Fibroblast of lung (primary cell): ENCODE results near the gene PPFIA2. TPM values are rescaled to one million over a fixed set of nuclear protein-coding genes. Genes with fewer than 3 reads are reported as not detected.

ENCODE experiments used
- DNase-seq, 2 donors: peaks; one replicate each; pipeline versions ENCODE4 v3.0.0 to v3.0.0-alpha.2; 2010; ENCODE audit warnings: low read depth in 2 of 2
- H2AFZ ChIP-seq: 2 replicates; pipeline ENCODE4 v1.5.1; 2012; ENCODE audit warnings: low read length, control low read depth, inconsistent platforms
- H3K27ac ChIP-seq: 2 replicates; pipeline ENCODE4 v1.5.1; 2011; ENCODE audit warnings: low read length, control low read depth; ENCODE audit not compliant: insufficient read depth
- H3K27me3 ChIP-seq: 2 replicates; pipeline ENCODE4 v1.5.1; 2011; ENCODE audit warnings: mild to moderate bottlenecking, low read length; ENCODE audit not compliant: control insufficient read depth, insufficient read depth
- H3K36me3 ChIP-seq: 2 replicates; pipeline ENCODE4 v1.5.1; 2011; ENCODE audit warnings: low read length; ENCODE audit not compliant: control insufficient read depth, insufficient read depth
- H3K4me1 ChIP-seq: 2 replicates; pipeline ENCODE4 v1.5.1; 2011; ENCODE audit warnings: low read length; ENCODE audit not compliant: control insufficient read depth, insufficient read depth; ENCODE audit errors: extremely low read depth
- H3K4me2 ChIP-seq: 2 replicates; pipeline ENCODE4 v1.5.1; 2011; ENCODE audit warnings: low read length, control low read depth; ENCODE audit not compliant: insufficient read depth; ENCODE audit errors: extremely low read depth
- H3K4me3 ChIP-seq, 4 experiments: fragments of 200-600 bp in 1 of 4; sonication (generic) in 1 of 4; replicated peaks in 1 of 4; 2 replicates each; pipeline ENCODE4 v1.5.1; 2011 to 2016; ENCODE audit warnings: low read length in 4 of 4, low read depth in 3 of 4, mild to moderate bottlenecking in 3 of 4, control low read depth in 2 of 4, inconsistent platforms in 1 of 4, mixed read lengths in 1 of 4; ENCODE audit not compliant: insufficient read depth in 1 of 4; ENCODE audit errors: control extremely low read depth in 1 of 4
- H3K79me2 ChIP-seq: 2 replicates; pipeline ENCODE4 v1.5.1; 2012; ENCODE audit warnings: mild to moderate bottlenecking, low read length, inconsistent platforms; ENCODE audit not compliant: control insufficient read depth, insufficient read depth
- H3K9ac ChIP-seq: 2 replicates; pipeline ENCODE4 v1.5.1; 2011; ENCODE audit warnings: mild to moderate bottlenecking, low read length, control low read depth; ENCODE audit not compliant: insufficient read depth
- H3K9me3 ChIP-seq: 2 replicates; pipeline ENCODE4 v1.5.1; 2012; ENCODE audit warnings: low read depth, low read length; ENCODE audit not compliant: control insufficient read depth, insufficient read depth
- H4K20me1 ChIP-seq: 2 replicates; pipeline ENCODE4 v1.5.1; 2011; ENCODE audit warnings: low read length; ENCODE audit not compliant: control insufficient read depth, insufficient read depth; ENCODE audit errors: extremely low read depth
- EZH2 ChIP-seq: IDR thresholded peaks from 2 replicates; pipeline ENCODE4 v1.5.1; 2012; ENCODE audit warnings: low read length, control low read depth, mild to moderate bottlenecking; ENCODE audit errors: missing control alignments
- polyA plus RNA-seq, 2 donors: library from polyadenylated mRNA; depleted of rRNA in 1 of 2; stranded (reverse) in 1 of 2; unstranded in 1 of 2; fragments of >200 nt; gene quantifications; 2 replicates each; pipeline ENCODE4 v1.2.1, GENCODE V29; 2011 to 2012; ENCODE audit warnings: missing spikeins in 1 of 2
- total RNA-seq: library from RNA; depleted of rRNA; stranded (reverse); fragments of >200 nt; gene quantifications from 2 replicates; pipeline ENCODE4 v1.2.1, GENCODE V29; 2014
- TF ChIP-seq, protein P1 (sequence below), 2 donors: IDR thresholded peaks in 1 of 2; conservative IDR thresholded peaks in 1 of 2; 1 replicate in 1 of 2; 2 replicates in 1 of 2; pipeline ENCODE4 v1.5.1; 2011 to 2012; ENCODE audit warnings: low read length in 2 of 2, control low read depth in 1 of 2, inconsistent platforms in 1 of 2, low read depth in 1 of 2, mild to moderate bottlenecking in 1 of 2

The PPFIA2 gene
- total and polyA plus RNA-seq, 2 donors (not counting 1 experiment from before 2014, with no cell fraction given): 0.54 to 2.1 TPM

DNA sequence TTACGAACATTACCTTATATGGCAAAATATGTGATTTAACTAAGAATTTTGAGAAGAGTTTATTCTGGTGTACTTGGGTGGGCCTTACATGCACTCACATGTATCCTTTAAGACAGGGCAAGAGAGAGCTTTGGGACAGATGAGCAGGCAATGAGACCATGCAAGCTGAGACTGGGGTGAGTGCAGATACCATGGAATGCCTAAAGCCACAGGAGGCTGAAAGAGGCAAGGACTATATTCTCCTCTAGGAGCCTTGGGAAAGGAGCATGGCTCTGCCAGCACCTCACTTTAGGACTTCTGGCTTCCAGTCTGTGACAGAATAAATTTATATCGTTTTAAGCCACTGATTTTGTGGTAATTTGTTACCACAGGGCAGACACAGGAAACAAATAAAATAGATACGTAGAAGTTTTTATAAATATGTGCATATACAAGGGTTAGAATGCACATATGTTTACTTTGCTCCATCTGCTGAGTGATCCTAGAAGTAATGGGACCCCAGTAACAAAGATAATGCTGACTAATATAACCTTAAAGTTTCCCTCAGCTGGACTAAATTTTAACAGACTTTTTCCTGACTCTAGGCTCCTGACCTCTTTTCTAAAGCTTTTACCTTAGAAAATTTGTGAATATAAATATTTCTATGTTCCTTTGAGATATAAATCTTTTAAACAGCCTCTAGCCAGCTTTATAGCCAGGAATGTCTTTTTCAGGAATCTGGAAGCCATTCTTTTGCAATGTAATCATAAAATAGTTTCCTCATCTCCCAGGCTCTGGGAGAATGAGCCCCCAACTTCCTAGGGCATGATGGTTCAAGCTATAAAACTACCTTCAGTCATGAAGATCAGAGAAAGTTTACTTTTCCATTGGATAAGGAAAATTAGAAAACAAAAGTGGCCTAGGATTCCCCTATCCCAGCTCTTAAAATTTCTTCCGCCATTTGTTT lies 216.8 kb downstream of the PPFIA2 start:
- H3K79me2 ChIP-seq: no peaks in the 10 kb centered on the region
- no peak overlapping the region for H3K9ac ChIP-seq
- no peak for TF ChIP-seq EZH2
- TF ChIP-seq, protein P1, sequence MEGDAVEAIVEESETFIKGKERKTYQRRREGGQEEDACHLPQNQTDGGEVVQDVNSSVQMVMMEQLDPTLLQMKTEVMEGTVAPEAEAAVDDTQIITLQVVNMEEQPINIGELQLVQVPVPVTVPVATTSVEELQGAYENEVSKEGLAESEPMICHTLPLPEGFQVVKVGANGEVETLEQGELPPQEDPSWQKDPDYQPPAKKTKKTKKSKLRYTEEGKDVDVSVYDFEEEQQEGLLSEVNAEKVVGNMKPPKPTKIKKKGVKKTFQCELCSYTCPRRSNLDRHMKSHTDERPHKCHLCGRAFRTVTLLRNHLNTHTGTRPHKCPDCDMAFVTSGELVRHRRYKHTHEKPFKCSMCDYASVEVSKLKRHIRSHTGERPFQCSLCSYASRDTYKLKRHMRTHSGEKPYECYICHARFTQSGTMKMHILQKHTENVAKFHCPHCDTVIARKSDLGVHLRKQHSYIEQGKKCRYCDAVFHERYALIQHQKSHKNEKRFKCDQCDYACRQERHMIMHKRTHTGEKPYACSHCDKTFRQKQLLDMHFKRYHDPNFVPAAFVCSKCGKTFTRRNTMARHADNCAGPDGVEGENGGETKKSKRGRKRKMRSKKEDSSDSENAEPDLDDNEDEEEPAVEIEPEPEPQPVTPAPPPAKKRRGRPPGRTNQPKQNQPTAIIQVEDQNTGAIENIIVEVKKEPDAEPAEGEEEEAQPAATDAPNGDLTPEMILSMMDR (conservative IDR thresholded peaks at IDR 0.05 in 1 of 2, IDR thresholded peaks at IDR 0.05 in 1 of 2; ENCODE audit: low read depth in 1 of 2, low read length in 2 of 2): no peak
- no peak overlapping the region for H3K4me2 ChIP-seq
- no peaks in the 10 kb centered on the region for H3K27me3 ChIP-seq
- no peaks in the 10 kb centered on the region for H3K36me3 ChIP-seq
- H4K20me1 ChIP-seq: no peaks in the 10 kb centered on the region
- H3K4me3 ChIP-seq: no peak overlapping the region
- DNase-seq: peak in 1 of 2 donors; percentile 58
- H3K27ac ChIP-seq: no peak overlapping the region
- H3K9me3 ChIP-seq: no peaks in the 10 kb centered on the region
- no peak overlapping the region for H2AFZ ChIP-seq
- H3K4me1 ChIP-seq: no peaks in the 10 kb centered on the region

DNA sequence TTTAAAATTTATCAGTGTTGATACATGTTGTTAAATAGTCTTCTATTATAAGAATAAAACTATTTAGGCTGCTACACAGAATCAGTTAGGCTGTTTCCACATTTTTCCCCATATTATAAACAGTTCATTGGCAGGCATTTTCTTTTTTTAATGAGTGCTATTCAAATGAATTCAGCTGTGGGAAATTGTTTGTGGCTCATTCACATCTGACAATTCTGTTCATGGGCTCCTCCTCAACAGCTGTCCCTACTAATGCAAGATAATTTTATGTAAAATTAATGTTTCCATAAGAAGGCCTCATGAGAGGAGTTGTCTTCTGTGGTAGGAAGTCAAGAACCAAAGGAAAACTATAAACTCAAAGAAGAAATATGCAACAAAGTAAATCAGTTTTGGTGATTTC lies 218.0 kb downstream of the PPFIA2 start:
- H3K27ac ChIP-seq: no peak overlapping the region
- H3K27me3 ChIP-seq: no peaks in the 10 kb centered on the region
- H3K4me2 ChIP-seq: no peak overlapping the region
- no peaks in the 10 kb centered on the region for H3K79me2 ChIP-seq
- TF ChIP-seq, protein P1 (conservative IDR thresholded peaks at IDR 0.05 in 1 of 2, IDR thresholded peaks at IDR 0.05 in 1 of 2; ENCODE audit: low read depth in 1 of 2, low read length in 2 of 2): no peak
- no peak for TF ChIP-seq EZH2
- no peaks in the 10 kb centered on the region for H3K4me1 ChIP-seq
- H2AFZ ChIP-seq: no peak overlapping the region
- no peak overlapping the region for H3K4me3 ChIP-seq
- H3K36me3 ChIP-seq: no peaks in the 10 kb centered on the region
- DNase-seq: peak; percentile 1 to 15
- no peaks in the 10 kb centered on the region for H4K20me1 ChIP-seq
- H3K9me3 ChIP-seq: no peaks in the 10 kb centered on the region
- H3K9ac ChIP-seq: no peak overlapping the region

DNA sequence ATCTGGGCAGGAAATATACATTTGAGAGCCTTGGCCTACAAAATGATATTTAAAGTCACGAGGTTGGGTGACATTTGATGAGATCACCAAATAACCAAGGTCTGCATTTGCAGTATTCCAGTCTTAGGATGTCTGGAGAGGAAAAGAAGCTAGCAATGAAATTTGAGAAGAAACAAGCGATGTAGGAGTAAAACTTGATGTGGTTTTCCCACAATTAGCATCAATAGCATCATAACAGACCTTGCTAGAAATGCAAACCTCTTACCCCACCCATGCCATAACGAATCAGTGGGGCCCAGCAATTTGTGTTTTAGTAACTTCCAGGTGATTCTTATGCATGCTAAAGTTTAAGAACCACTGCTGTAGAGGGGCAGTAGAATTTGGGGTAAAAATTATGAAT lies 219.9 kb downstream of the PPFIA2 start:
- Histone ChIP-seq H3K4me2 (no peak overlapping the region), H3K79me2 (no peaks in the 10 kb centered on the region), H3K9ac (no peak overlapping the region), H3K9me3 (no peaks in the 10 kb centered on the region), H4K20me1 (no peaks in the 10 kb centered on the region), H3K27ac (no peak overlapping the region), H2AFZ (no peak overlapping the region), H3K27me3 (no peaks in the 10 kb centered on the region), H3K36me3 (no peaks in the 10 kb centered on the region), H3K4me3 (no peak overlapping the region), H3K4me1 (no peaks in the 10 kb centered on the region)
- no peak for TF ChIP-seq EZH2
- TF ChIP-seq, protein P1 (conservative IDR thresholded peaks at IDR 0.05 in 1 of 2, IDR thresholded peaks at IDR 0.05 in 1 of 2; ENCODE audit: low read depth in 1 of 2, low read length in 2 of 2): no peak
- DNase-seq: no peak
